Upper lobe of left lung (tissue), 6 donors: ENCODE data around the gene RPS29. TPM values are rescaled to one million over a fixed set of nuclear protein-coding genes. Genes with fewer than 3 reads are reported as not detected.

ENCODE experiments used
- ATAC-seq, 2 donors: fragments of 200-7000 bp; cut with Tn5 transposase; one replicate each; pipeline ENCODE4 v1.9.1; 2022; ENCODE audit warnings: mild to moderate bottlenecking in 2 of 2, moderate library complexity in 2 of 2; ENCODE audit not compliant: low FRiP score in 2 of 2
- DNase-seq, 2 donors: peaks; one replicate each; pipeline ENCODE4 v3.0.0-alpha.2; 2019 to 2020
- H3K27ac ChIP-seq, 4 donors: fragments of 200-600 bp; sonication (generic); one replicate each; pipeline ENCODE4 v1.5.1; 2016 to 2019
- H3K27me3 ChIP-seq, 4 donors: fragments of 200-600 bp; sonication (generic); one replicate each; pipeline ENCODE4 v1.5.1; 2017 to 2019
- H3K36me3 ChIP-seq, 4 donors: fragments of 200-600 bp; sonication (generic); one replicate each; pipeline ENCODE4 v1.5.1; 2016 to 2019
- H3K4me1 ChIP-seq, 4 donors: fragments of 200-600 bp; sonication (generic); one replicate each; pipeline ENCODE4 v1.5.1; 2018 to 2019
- H3K4me3 ChIP-seq, 4 donors: fragments of 200-600 bp; sonication (generic); one replicate each; pipeline ENCODE4 v1.5.1; 2017 to 2019; ENCODE audit warnings: mild to moderate bottlenecking in 2 of 4, moderate library complexity in 1 of 4
- H3K9me3 ChIP-seq, 4 donors: fragments of 200-600 bp; sonication (generic); one replicate each; pipeline ENCODE4 v1.5.1; 2018 to 2019
- CTCF ChIP-seq, 6 experiments: fragments of 450-650 bp in 4 of 6; fragments of 200-600 bp in 2 of 6; sonication (generic) in 2 of 6; IDR thresholded peaks; one replicate each; pipeline ENCODE4 v1.5.1; 2016 to 2019; ENCODE audit warnings: antibody characterized with exemption in 6 of 6
- EP300 ChIP-seq, 4 donors: sonication (generic); formaldehyde crosslinking; IDR thresholded peaks; one replicate each; pipeline ENCODE4 v1.5.1; 2017; ENCODE audit warnings: antibody characterized with exemption in 4 of 4, control low read depth in 2 of 4
- POLR2A ChIP-seq, 4 donors: fragments of 450-650 bp; IDR thresholded peaks; one replicate each; pipeline ENCODE4 v1.5.1; 2016 to 2017; ENCODE audit warnings: antibody characterized with exemption in 4 of 4, mild to moderate bottlenecking in 2 of 4
- POLR2AphosphoS5 ChIP-seq, 2 donors: sonication (generic); formaldehyde crosslinking; IDR thresholded peaks; one replicate each; pipeline ENCODE4 v1.5.1; 2017; ENCODE audit warnings: antibody characterized with exemption in 2 of 2
- WGBS, 2 donors: methylation state at CpG; one replicate each; pipeline ENCODE4 v1.1.5; 2017 to 2018; 5-methylcytosine and 5-hydroxymethylcytosine counted together
- total RNA-seq, 6 donors: library from RNA; depleted of rRNA in 4 of 6; stranded (reverse); fragments of >200 nt in 4 of 6; gene quantifications; one replicate each; pipeline versions ENCODE4 v1.1.0 to v1.2.1, GENCODE V29; 2016 to 2021
- donor health status: DM: no; HTN: no; CAD: no; lungs with moderate emphysema.
- donor health status: DM: no; HTN: yes; CAD: no; lungs with severe emphysema.

RPS29 gene
- total RNA-seq, 6 donors from 2014 or later, result 308 to 5,471 (median 1,242) TPM

DNA sequence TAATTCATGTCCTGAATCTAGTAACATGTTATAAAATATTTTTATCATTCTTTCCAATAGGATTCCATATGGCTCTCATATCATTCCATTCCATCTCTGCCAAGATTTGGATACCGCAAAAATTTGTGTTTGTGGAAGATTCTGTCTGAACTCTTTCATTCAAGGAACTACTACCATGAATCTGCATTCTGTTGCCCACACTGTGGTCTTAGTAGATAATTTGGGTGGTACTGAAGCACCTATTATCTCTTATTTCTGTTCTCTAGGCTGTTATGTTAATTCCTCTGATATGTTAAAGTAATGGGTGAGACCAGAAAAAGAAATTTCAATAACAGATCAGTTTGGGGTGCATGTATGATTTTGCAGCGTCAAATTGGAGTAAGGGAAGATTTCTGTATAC is 28.0 kb upstream of the RPS29 start:
- Histone ChIP-seq H3K27ac (no peak overlapping the region), H3K36me3 (peaks cover 4 to 21% (median 8%) of the 10 kb centered on the region in 4 donors), H3K27me3 (no peaks in the 10 kb centered on the region), H3K9me3 (no peaks in the 10 kb centered on the region), H3K4me3 (no peak overlapping the region), H3K4me1 (peaks cover 6 to 9% (median 7%) of the 10 kb centered on the region in 4 donors)
- no peak for DNase-seq
- no peak for ATAC-seq
- WGBS, 2 donors, result 93 to 99% methylated on average over 2 of the region's 2 CpGs
- no peak for TF ChIP-seq POLR2A (IDR thresholded peaks at IDR 0.05)
- TF ChIP-seq EP300 (IDR thresholded peaks at IDR 0.05), result no peak
- no peak for TF ChIP-seq POLR2AphosphoS5 (IDR thresholded peaks at IDR 0.05)
- no peak for TF ChIP-seq CTCF (IDR thresholded peaks at IDR 0.05)

GRCh38 chr14:49612671-49613070 is 26.5 kb upstream of the RPS29 start:
- H3K27me3 ChIP-seq, result no peaks in the 10 kb centered on the region
- ATAC-seq, result no peak
- H3K36me3 ChIP-seq, result peaks cover 0 to 13% (median 0%) of the 10 kb centered on the region in 4 donors
- no peak overlapping the region for H3K4me3 ChIP-seq
- no peak for TF ChIP-seq CTCF (IDR thresholded peaks at IDR 0.05)
- TF ChIP-seq POLR2A (IDR thresholded peaks at IDR 0.05), result no peak
- TF ChIP-seq POLR2AphosphoS5 (IDR thresholded peaks at IDR 0.05), result no peak
- no peak for TF ChIP-seq EP300 (IDR thresholded peaks at IDR 0.05)
- peaks cover 0 to 1% (median 0%) of the 10 kb centered on the region in 4 donors for H3K4me1 ChIP-seq
- no peaks in the 10 kb centered on the region for H3K9me3 ChIP-seq
- WGBS, 2 donors, result 93 to 96% methylated on average over 6 to 7 of the region's 8 CpGs
- no peak for DNase-seq
- no peak overlapping the region for H3K27ac ChIP-seq

DNA sequence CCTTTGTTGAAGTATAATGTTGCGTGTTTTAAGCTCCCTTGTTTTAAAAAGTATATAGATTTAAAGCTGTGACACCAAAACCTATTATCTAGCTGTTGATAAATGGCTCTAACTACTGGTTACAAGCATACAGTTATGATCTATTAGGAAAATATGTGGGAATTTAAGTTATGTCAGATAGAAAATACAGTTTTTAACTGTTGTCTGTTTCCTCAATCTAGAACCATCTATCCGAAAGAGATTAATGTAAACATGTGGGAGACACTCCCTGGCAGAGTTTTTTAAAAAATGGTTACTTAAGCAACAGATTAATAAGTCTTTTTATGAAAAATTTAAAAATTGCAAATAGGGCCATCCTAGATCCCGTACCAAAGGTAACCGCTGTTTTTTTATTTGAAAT is 26.1 kb upstream of the RPS29 start:
- Histone ChIP-seq H3K36me3 (peaks cover 0 to 11% (median 0%) of the 10 kb centered on the region in 4 donors), H3K9me3 (no peaks in the 10 kb centered on the region), H3K4me1 (no peaks in the 10 kb centered on the region), H3K27ac (no peak overlapping the region), H3K4me3 (no peak overlapping the region), H3K27me3 (no peaks in the 10 kb centered on the region)
- ATAC-seq, result no peak
- TF ChIP-seq CTCF (IDR thresholded peaks at IDR 0.05) (no peak), EP300 (IDR thresholded peaks at IDR 0.05) (no peak), POLR2AphosphoS5 (IDR thresholded peaks at IDR 0.05) (no peak), POLR2A (IDR thresholded peaks at IDR 0.05) (no peak)
- 92 to 97% methylated on average over 4 of the region's 4 CpGs for WGBS, 2 donors
- no peak for DNase-seq

DNA sequence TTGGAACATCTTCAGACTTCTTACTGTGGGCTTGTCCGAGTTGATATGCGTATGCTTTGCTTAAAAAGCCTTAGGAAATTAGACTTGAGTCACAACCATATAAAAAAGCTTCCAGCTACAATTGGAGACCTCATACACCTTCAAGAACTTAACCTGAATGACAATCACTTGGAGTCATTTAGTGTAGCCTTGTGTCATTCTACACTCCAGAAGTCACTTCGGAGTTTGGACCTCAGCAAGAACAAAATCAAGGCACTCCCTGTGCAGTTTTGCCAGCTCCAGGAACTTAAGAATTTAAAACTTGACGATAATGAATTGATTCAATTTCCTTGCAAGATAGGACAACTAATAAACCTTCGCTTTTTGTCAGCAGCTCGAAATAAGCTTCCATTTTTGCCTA is 21.4 kb upstream of the RPS29 start:
- Histone ChIP-seq H3K36me3 (peaks cover 0 to 18% (median 4%) of the 10 kb centered on the region in 4 donors), H3K27ac (no peak overlapping the region), H3K4me1 (no peaks in the 10 kb centered on the region), H3K27me3 (no peaks in the 10 kb centered on the region), H3K9me3 (no peaks in the 10 kb centered on the region), H3K4me3 (no peak overlapping the region)
- no peak for TF ChIP-seq POLR2AphosphoS5 (IDR thresholded peaks at IDR 0.05)
- TF ChIP-seq EP300 (IDR thresholded peaks at IDR 0.05), result no peak
- TF ChIP-seq POLR2A (IDR thresholded peaks at IDR 0.05), result no peak
- no peak for TF ChIP-seq CTCF (IDR thresholded peaks at IDR 0.05)
- no peak for ATAC-seq
- no peak for DNase-seq
- WGBS, 2 donors, result 94 to 96% methylated on average over 6 of the region's 6 CpGs
